NCI-H2196 treated with DMSO at 0.1 percent for 48 hours (cell line): ENCODE measurements around the gene PCDHGA1.
"Not testable (repeated sequence)": the region's sequence is repeated elsewhere in the genome, so short reads cannot be mapped to it uniquely, and the experiment has no call there.

Source experiments
- DNase-seq: peaks from one replicate; lab custom pipeline; 2025; ENCODE audit not compliant: unreplicated experiment; lab: John Stamatoyannopoulos, UW

The PCDHGA1 gene

DNA sequence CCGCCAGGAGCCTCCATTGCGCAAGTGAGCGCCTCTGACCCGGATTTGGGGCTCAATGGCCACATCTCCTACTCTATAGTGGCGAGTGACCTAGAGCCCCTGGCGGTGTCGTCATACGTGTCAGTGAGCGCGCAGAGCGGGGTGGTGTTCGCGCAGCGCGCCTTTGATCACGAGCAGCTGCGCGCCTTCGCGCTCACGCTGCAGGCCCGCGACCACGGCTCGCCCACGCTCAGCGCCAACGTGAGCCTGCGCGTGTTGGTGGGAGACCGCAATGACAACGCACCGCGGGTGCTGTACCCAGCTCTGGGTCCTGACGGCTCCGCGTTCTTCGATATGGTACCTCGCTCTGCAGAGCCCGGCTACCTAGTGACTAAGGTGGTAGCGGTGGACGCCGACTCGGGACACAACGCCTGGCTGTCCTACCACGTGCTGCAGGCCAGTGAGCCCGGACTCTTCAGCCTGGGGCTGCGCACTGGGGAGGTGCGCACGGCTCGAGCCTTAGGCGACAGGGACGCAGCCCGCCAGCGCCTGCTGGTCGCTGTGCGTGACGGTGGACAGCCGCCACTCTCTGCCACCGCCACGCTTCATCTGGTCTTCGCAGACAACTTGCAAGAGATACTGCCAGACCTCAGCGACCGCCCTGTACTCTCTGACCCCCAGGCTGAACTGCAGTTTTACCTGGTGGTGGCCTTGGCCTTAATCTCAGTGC lies 79.4 kb downstream of the PCDHGA1 start:
- no peak for DNase-seq

GRCh38 chr5:141411575-141411974 lies 81.3 kb downstream of the PCDHGA1 start:
- DNase-seq, result no peak

DNA sequence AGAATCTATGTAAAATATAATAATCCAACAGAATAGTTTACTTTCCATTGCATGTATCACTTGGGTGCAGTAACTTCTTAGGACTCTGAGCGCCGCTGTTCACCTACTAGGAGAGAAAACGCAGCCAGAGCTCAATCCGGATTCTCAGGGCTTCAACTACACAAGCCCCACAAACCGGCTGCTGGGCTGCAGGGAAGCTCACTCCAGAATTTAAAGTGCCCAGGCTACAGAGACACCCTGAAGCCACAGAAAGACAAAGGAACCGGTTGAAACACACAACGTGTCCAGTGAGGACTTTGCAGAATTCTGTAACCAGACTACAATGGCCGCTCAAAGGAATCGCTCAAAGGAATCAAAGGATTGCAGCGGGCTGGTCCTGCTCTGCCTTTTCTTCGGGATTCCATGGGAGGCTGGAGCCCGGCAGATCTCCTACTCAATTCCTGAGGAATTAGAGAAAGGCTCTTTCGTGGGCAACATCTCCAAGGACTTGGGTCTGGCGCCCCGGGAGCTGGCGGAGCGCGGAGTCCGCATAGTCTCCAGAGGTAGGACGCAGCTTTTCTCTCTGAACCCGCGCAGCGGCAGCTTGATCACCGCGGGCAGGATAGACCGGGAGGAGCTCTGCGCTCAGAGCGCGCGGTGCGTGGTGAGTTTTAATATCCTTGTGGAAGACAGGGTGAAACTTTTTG lies 82.7 kb downstream of the PCDHGA1 start, which contains the start of gene PCDHGA10:
Gene PCDHGA10 (plus strand): TSS at position 134 of the 686 bp plus-strand sequence. CDS start 189 bp downstream, at position 323.
- DNase-seq, result no peak

GRCh38 chr5:141413540-141414069 lies 83.3 kb downstream of the PCDHGA1 start:
- no peak for DNase-seq

DNA sequence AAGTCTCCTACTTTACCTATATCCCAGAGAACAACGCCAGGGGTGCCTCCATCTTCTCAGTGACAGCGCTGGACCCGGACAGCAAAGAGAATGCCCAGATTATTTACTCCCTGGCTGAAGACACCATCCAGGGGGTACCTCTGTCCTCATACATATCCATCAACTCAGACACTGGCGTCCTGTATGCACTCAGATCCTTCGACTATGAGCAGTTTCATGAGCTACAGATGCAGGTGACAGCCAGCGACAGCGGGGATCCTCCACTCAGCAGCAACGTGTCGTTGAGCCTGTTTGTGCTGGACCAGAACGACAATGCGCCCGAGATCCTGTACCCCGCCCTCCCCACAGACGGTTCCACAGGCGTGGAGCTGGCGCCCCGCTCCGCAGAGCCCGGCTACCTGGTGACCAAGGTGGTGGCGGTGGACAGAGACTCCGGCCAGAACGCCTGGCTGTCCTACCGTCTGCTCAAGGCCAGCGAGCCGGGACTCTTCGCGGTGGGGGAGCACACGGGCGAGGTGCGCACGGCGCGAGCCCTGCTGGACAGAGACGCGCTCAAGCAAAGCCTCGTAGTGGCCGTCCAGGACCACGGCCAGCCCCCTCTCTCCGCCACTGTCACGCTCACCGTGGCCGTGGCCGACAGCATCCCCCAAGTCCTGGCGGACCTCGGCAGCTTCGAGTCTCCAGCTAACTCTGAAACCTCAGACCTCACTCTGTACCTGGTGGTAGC lies 84.4 kb downstream of the PCDHGA1 start:
- not testable (repeated sequence) for DNase-seq

DNA sequence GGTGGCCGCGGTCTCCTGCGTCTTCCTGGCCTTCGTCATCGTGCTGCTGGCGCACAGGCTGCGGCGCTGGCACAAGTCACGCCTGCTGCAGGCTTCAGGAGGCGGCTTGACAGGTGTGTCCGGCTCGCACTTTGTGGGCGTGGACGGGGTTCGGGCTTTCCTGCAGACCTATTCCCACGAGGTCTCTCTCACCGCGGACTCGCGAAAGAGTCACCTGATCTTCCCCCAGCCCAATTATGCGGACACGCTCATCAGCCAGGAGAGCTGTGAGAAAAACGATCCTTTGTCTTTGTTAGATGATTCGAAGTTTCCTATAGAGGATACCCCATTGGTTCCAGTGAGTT lies 84.9 kb downstream of the PCDHGA1 start:
- not testable (repeated sequence) for DNase-seq

- DNase-seq, result not testable (repeated sequence)
These were observed 87.3 kb downstream of the PCDHGA1 start, which contains the start of gene PCDHGB7 for GRCh38 chr5:141417494-141418172. PCDHGB7 (plus strand) TSS chr5:141417677; CDS start chr5:141417860, 183 bp downstream.

DNA sequence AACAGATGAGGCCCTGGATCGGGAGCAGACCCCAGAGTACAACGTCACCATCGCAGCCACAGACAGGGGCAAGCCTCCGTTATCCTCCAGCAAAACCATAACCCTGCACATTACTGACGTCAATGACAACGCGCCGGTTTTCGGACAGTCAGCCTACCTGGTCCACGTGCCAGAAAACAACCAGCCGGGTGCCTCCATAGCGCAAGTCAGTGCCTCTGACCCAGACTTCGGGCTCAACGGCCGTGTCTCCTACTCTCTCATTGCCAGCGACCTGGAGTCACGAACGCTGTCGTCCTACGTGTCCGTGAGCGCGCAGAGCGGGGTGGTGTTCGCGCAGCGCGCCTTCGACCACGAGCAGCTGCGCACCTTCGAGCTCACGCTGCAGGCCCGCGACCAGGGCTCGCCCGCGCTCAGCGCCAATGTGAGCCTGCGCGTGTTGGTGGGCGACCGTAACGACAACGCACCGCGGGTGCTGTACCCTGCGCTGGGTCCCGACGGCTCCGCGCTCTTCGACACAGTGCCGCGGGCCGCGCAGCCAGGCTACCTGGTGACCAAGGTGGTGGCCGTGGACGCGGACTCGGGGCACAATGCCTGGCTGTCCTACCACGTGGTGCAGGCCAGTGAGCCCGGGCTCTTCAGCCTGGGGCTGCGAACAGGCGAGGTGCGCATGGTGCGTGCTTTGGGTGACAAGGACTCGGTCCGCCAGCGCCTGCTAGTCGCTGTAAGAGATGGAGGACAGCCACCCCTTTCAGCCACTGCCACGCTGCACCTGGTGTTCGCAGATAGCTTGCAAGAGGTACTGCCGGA lies 89.0 kb downstream of the PCDHGA1 start:
- DNase-seq, result no peak

DNA sequence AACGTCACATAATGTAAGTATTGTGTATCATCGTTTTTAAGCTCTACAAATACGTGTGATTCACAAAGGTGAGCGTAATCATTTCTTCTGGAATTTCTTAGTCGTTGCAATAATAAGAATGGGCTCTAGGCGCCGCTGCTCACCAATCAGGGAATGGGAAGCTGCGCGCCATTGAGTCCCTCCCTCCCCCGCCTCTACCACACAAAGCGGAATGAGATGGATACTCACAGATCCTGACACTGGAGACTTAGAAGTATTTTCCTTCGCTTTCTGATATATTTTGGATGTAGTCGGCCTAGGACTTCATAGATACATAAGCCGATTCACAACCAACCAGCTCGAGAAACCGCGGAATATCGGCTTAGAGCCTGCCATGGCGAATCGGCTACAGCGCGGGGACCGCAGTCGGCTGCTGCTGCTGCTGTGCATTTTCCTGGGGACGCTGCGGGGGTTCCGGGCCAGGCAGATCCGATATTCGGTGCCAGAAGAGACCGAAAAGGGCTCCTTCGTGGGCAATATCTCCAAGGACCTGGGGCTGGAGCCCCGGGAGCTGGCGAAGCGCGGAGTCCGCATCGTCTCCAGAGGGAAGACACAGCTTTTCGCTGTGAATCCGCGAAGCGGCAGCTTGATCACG lies 90.7 kb downstream of the PCDHGA1 start, which contains the start of gene PCDHGA11:
Gene PCDHGA11 (plus strand): TSS at position 197 of the 634 bp plus-strand sequence. CDS start 177 bp downstream, at position 374.
- DNase-seq, result no peak

- DNase-seq, result no peak
These were observed 91.2 kb downstream of the PCDHGA1 start for GRCh38 chr5:141421489-141421855.

GRCh38 chr5:141422742-141423291 lies 92.5 kb downstream of the PCDHGA1 start:
- DNase-seq, result no peak

DNA sequence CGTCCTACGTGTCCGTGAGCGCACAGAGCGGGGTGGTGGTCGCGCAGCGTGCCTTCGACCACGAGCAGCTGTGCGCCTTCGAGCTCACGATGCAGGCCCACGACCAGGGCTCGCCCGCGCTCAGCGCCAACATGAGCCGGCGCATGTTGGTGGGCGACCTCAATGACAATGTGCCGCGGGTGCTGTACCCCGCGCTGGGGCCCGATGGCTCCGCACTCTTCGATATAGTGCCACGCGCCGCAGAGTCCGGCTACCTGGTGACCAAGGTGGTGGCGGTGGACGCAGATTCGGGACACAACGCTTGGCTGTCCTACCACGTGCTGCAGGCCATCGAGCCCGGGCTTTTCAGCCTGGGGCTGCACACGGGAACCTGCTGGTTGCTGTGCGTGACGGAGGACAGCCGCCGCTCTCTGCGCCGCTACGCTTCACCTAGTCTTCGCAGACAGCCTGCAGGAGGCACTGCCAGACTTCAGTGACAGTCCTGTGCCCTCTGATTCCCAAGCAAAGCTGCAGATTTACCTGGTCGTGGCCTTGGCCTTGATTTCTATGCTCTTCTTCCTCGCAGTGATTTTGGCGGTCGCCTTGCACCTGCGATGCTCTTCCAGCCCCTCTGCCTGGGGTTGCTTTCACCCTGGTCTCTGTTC lies 97.6 kb downstream of the PCDHGA1 start:
- DNase-seq, result no peak

GRCh38 chr5:141430332-141431113 lies 100.2 kb downstream of the PCDHGA1 start, which contains the start of gene PCDHGA12:
PCDHGA12 (plus strand) TSS chr5:141430507; CDS start chr5:141430760, 253 bp downstream.
- no peak for DNase-seq

DNA sequence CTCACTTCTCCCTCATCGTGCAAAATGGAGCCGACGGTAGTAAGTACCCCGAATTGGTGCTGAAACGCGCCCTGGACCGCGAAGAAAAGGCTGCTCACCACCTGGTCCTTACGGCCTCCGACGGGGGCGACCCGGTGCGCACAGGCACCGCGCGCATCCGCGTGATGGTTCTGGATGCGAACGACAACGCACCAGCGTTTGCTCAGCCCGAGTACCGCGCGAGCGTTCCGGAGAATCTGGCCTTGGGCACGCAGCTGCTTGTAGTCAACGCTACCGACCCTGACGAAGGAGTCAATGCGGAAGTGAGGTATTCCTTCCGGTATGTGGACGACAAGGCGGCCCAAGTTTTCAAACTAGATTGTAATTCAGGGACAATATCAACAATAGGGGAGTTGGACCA lies 101.0 kb downstream of the PCDHGA1 start:
- DNase-seq, result no peak

DNA sequence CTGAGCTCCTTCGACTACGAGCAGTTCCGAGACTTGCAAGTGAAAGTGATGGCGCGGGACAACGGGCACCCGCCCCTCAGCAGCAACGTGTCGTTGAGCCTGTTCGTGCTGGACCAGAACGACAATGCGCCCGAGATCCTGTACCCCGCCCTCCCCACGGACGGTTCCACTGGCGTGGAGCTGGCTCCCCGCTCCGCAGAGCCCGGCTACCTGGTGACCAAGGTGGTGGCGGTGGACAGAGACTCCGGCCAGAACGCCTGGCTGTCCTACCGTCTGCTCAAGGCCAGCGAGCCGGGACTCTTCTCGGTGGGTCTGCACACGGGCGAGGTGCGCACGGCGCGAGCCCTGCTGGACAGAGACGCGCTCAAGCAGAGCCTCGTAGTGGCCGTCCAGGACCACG lies 102.0 kb downstream of the PCDHGA1 start:
- DNase-seq, result not testable (repeated sequence)

DNA sequence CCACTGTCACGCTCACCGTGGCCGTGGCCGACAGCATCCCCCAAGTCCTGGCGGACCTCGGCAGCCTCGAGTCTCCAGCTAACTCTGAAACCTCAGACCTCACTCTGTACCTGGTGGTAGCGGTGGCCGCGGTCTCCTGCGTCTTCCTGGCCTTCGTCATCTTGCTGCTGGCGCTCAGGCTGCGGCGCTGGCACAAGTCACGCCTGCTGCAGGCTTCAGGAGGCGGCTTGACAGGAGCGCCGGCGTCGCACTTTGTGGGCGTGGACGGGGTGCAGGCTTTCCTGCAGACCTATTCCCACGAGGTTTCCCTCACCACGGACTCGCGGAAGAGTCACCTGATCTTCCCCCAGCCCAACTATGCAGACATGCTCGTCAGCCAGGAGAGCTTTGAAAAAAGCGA lies 102.4 kb downstream of the PCDHGA1 start:
- DNase-seq, result not testable (repeated sequence)

DNA sequence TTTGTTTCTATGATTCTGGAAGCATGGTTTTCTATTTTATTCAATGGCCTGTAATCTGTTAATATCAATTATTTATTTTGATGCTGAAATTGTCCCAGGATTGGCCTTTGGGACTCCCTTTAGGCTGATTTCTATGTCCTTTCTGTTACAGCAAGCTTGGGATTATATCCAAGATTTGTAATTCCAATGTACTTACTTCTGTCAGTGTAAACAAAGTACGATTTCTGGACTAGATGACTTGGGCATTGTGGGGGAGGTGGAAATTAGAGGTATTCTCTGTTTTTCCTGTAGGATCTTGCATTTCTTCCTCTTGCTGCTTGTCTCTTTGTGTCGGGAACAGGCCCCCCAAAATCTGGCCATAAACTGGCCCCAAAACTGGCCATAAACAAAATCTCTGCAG lies 103.7 kb downstream of the PCDHGA1 start:
- DNase-seq, result no peak

DNA sequence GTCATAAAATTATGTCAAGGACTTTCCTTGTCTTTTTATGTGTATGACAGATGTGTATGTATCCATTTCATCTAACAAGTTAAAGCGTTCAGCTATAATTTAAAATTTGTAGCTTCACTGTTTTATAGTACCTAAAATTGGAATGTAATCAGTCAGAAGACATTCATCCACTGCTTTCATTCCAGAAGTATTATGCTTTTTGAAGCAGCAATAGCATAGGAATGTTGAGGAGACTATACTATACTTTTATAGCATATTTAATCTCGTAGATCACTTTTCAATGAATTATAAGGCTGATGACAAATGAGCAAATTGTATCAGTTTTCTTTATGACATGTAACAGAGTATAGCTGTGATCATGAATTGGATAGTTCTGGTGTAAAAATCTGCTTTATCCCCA lies 106.9 kb downstream of the PCDHGA1 start:
- no peak for DNase-seq
